ENCODE measurements around the gene OR11H7.

The OR11H7 gene

GRCh38 chr14:20228681-20229080, at the start of gene OR11H7:
TSS of gene OR11H7 (plus strand) at chr14:20228981.
- DNase-seq (ENCODE audit: low read depth) = no peak
- H3K4me3 ChIP-seq (ENCODE audit: low read length) = no peak within 1 kb of the TSS
- no peak for TF ChIP-seq CTCF (IDR thresholded peaks at IDR 0.05; ENCODE audit: insufficient read depth, low read depth, low read length, missing control alignments)

DNA sequence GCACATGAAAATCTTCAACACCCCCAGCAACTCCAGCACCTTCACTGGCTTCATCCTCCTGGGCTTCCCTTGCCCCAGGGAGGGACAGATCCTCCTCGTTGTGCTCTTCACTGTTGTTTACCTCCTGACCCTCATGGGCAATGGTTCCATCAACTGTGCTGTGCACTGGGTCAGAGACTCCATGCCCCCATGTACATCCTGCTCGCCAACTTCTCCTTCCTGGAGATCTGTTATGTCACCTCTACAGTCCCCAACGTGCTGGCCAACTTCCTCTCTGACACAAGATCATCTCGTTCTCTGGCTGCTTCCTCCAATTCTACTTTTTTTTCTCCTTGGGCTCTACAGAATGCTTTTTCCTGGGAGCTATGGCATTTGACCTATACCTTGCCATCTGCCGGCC, 49.6 kb upstream of the OR11H7 start:
- DNase-seq (ENCODE audit: low read depth) = no peak
- no peak for TF ChIP-seq CTCF (IDR thresholded peaks at IDR 0.05; ENCODE audit: insufficient read depth, low read depth, low read length, missing control alignments)
- H3K4me3 ChIP-seq (ENCODE audit: low read length) = no peak overlapping the region

GRCh38 chr14:20179880-20180279, 48.9 kb upstream of the OR11H7 start:
- TF ChIP-seq CTCF (IDR thresholded peaks at IDR 0.05; ENCODE audit: insufficient read depth, low read depth, low read length, missing control alignments) = no peak
- no peak overlapping the region for H3K4me3 ChIP-seq (ENCODE audit: low read length)
- no peak for DNase-seq (ENCODE audit: low read depth)

GRCh38 chr14:20180486-20180885, 48.3 kb upstream of the OR11H7 start:
- no peak for DNase-seq (ENCODE audit: low read depth)
- no peak overlapping the region for H3K4me3 ChIP-seq (ENCODE audit: low read length)
- no peak for TF ChIP-seq CTCF (IDR thresholded peaks at IDR 0.05; ENCODE audit: insufficient read depth, low read depth, low read length, missing control alignments)

GRCh38 chr14:20184181-20184580, 44.6 kb upstream of the OR11H7 start:
- TF ChIP-seq CTCF (IDR thresholded peaks at IDR 0.05; ENCODE audit: insufficient read depth, low read depth, low read length, missing control alignments) = no peak
- no peak for DNase-seq (ENCODE audit: low read depth)
- H3K4me3 ChIP-seq (ENCODE audit: low read length) = no peak overlapping the region

GRCh38 chr14:20190596-20190995, 38.2 kb upstream of the OR11H7 start, which contains the start of gene OR11G2:
TSS of gene OR11G2 (plus strand) at chr14:20190896. CDS start at chr14:20197438, 6,542 bp downstream.
- DNase-seq (ENCODE audit: low read depth) = no peak
- no peak within 1 kb of the TSS for H3K4me3 ChIP-seq (ENCODE audit: low read length)
- TF ChIP-seq CTCF (IDR thresholded peaks at IDR 0.05; ENCODE audit: insufficient read depth, low read depth, low read length, missing control alignments) = no peak

DNA sequence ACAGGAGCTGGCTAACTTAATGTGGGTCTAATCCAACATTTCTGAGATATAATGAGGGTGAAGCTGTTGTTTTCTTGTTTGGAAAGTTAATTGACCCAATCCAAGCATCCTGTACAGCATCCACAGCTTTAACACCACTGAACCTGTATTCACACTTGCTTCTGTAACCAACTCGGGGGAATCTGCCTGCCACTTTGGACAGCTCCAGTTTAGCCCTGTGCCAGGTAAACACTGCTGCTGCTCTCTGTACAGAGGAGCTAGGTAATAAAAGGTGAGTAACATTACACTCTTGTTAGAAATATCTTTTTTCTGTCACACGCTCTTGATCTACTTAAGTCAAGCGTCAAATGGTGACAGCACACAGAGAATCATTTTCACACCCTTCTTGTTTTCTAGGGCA, 37.4 kb upstream of the OR11H7 start:
- no peak for TF ChIP-seq CTCF (IDR thresholded peaks at IDR 0.05; ENCODE audit: insufficient read depth, low read depth, low read length, missing control alignments)
- no peak for DNase-seq (ENCODE audit: low read depth)
- H3K4me3 ChIP-seq (ENCODE audit: low read length) = no peak overlapping the region

All from epithelial cell of esophagus (primary cell).